Cardiac atrium fibroblast (primary cell): ENCODE measurements around the gene KLHL36. TPM values are rescaled to one million over a fixed set of nuclear protein-coding genes. Genes with fewer than 3 reads are reported as not detected.

ENCODE experiments used
- total RNA-seq: library from RNA; depleted of rRNA; stranded (reverse); fragments of >200 nt; gene quantifications from 2 replicates; pipeline ENCODE4 v1.2.3, GENCODE V29; 2015

The KLHL36 gene
- 38.6 and 39.7 TPM in 2 replicates for total RNA-seq

DNA sequence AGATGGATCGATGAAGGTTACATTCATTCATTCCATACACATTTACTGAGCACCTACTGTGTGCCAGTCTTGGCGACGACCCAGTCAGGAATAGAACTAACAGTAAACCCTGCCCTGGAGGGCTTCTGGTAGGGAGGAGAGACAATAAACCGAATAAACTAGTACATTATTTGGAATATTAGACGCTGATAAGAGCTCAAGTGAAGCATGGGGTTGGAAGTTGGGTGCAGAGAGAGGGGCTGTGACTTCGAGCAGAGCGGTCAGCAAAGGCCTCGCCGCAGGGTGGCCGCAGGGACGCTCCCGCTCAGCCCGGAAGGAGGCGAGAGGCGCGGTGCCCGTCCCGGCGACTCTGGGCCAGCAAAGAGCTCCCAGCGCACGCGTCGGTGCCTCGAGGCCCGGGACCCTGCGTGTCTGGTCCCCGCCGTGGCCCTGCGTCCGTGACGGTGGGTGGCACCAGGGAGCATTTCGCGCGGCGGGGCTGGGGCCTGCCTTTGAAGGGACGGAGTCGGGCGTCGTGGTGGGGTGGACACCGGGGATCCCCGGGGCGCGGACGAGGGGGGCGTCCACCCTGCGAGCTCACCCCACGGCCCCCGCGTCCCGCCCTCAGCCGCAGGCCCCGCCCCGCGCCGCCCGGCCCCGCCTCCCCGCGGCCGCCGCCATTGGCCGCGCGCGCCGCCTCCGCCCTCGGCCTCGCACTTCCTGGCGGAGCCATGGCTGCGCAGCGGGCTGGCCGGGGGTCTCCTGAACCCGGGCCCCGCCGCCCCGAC is at the start of gene KLHL36:
TSS of gene KLHL36 (plus strand) at position 684 of the 767 bp plus-strand sequence. CDS start 2,357 bp downstream, outside the sequence.

DNA sequence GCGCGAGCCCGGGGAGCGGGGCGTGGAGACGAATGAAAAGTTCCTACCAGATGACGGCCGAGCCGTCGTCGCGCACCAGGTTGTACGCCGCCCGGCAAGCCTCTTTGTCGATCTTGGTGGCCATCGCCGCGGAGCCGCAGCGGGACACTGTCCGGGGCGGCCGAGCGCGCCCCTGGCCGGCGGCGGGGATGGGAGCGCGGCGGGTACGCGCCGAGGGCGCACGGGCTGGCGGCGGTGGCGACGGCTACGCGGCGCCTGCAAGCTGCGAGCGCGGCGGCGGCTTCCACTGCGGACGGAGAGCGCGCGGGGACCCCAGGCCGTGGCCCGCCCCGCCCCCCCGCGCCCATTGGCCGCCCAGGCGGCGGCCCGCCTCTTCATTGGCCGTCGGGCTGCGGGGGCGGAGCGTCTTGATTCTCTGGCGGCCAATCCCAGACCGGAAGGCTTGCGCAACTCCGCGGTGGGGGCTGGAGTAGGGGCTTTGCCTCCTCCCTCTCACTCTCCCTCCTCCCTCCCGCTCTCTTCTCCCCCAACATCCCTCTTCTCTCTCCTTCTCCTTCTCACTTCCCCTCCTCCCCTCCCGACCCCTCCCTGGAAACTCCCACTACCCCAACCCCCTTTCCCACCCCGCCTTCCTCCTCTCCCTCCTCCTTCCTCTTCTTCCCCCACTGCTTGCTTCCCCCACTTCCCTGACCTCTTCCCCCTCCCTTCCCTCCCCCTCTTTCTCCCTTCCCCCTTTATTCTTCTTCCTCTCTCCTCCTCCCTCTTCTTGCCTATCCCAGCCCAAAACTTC is 30.3 kb upstream of the KLHL36 start, which contains the start of gene COTL1:
TSS of gene COTL1 (minus strand) at position 288 of the 790 bp plus-strand sequence. CDS start at position 124, 164 bp downstream.

DNA sequence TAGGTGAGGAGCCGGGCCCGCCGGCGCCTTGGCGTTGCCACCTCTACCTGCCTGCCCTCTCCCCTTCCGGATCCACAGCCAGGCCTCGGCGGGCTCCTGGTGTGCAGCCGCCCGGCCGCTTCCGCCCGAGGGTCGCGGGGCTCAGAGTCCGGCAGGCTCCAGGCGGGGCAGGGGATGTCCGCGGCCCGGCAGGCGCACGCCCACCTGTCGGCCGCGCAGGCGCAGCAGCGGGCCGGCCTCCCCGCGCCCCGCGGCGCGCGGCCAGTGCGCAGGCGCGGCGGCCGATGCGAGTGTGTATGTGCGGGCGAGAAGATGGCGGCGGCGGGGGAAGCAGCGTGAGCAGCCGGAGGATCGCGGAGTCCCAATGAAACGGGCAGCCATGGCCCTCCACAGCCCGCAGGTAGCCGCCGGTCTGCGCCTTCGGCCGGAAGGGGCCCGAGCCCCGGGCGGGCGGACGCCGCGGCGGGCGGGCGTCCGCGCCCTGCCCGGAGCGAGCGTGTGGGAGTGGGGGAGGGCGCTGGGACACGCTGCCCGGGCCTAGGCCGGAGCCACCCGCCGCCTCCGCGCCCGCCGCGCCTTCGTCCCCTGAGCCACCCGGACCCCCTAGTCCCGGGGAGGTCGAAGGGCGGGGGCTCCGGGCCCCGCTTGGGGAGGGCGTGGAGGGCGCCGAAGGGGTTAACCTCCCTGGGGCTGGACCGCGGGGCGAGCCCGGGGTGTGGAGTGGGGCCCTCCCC is 51.6 kb downstream of the KLHL36 start, which contains the start of gene USP10:
TSS of gene USP10 (plus strand) at position 289 of the 734 bp plus-strand sequence. CDS start at position 380, 91 bp downstream.

Other genes with a start within 250 kb of the KLHL36 start
- 12.3 and 13.4 TPM in 2 replicates for gene MEAK7, start 143.9 kb upstream of the KLHL36 start, total RNA-seq
- gene COTL1, start 30.4 kb upstream of the KLHL36 start, total RNA-seq, result 171 and 221 TPM in 2 replicates
- 33.6 and 37.6 TPM in 2 replicates for gene USP10, start 51.5 kb downstream of the KLHL36 start, total RNA-seq
- gene CRISPLD2, start 171.5 kb downstream of the KLHL36 start, total RNA-seq, result 11.6 and 47.8 TPM in 2 replicates